MCF 10A (cell line): Measurements from ENCODE around the gene SLC12A5. TPM values are rescaled to one million over a fixed set of nuclear protein-coding genes. Genes with fewer than 3 reads are reported as not detected.
"Not testable (repeated sequence)": the region's sequence is repeated elsewhere in the genome, so short reads cannot be mapped to it uniquely, and the experiment has no call there.

Source experiments
- BruUV-seq: library from RNA; stranded (reverse); fragments of 400-500 nt; replicated peaks from 2 replicates; lab custom pipeline; 2021; lab: Mats Ljungman, UMichigan
- CTCF ChIA-PET: fragments of 300-600 bp; sonication (Branson Sonifier 250); formaldehyde crosslinking; extraction: SDS; loops from one replicate; lab custom pipeline; 2021; ENCODE audit warnings: antibody characterized with exemption, inconsistent platforms; lab: Yijun Ruan, JAX
- POLR2A ChIA-PET: fragments of 300-600, 350-650 bp; sonication (Branson Sonifier 250); formaldehyde crosslinking; extraction: SDS; loops from one replicate; lab custom pipeline; 2020; ENCODE audit warnings: antibody characterized with exemption, inconsistent platforms; lab: Yijun Ruan, JAX
- DNase-seq: peaks from one replicate; pipeline ENCODE4 v3.0.0-alpha.2; 2018; ENCODE audit not compliant: unreplicated experiment
- H3K27ac Mint-ChIP-seq: one replicate; pipeline ENCODE4 v1.8.0; 2022; ENCODE audit warnings: mild to moderate bottlenecking, low read depth, mixed read lengths; ENCODE audit not compliant: unreplicated experiment
- H3K27me3 Mint-ChIP-seq: one replicate; pipeline ENCODE4 v1.8.0; 2022; ENCODE audit warnings: mixed read lengths; ENCODE audit not compliant: insufficient read depth, unreplicated experiment
- H3K36me3 Mint-ChIP-seq: one replicate; pipeline ENCODE4 v1.8.0; 2022; ENCODE audit warnings: mild to moderate bottlenecking, moderate library complexity, mixed read lengths; ENCODE audit not compliant: insufficient read depth, unreplicated experiment
- H3K4me1 Mint-ChIP-seq: one replicate; pipeline ENCODE4 v1.8.0; 2022; ENCODE audit warnings: mixed read lengths; ENCODE audit not compliant: insufficient read depth, unreplicated experiment
- H3K4me3 Mint-ChIP-seq: one replicate; pipeline ENCODE4 v1.8.0; 2022; ENCODE audit warnings: mild to moderate bottlenecking, moderate library complexity, mixed read lengths; ENCODE audit not compliant: unreplicated experiment
- H3K9me3 Mint-ChIP-seq: one replicate; pipeline ENCODE4 v1.8.0; 2022; ENCODE audit warnings: mixed read lengths; ENCODE audit not compliant: unreplicated experiment
- intact Hi-C: fragments of 100-400 bp; cut with micrococcal nuclease; formaldehyde crosslinking; loops from 2 replicates; pipeline ENCODE4 v1.14.1; 2022
- total RNA-seq: library from RNA; stranded (reverse); gene quantifications from 2 replicates; pipeline ENCODE4 v1.2.3, GENCODE V29; 2022
- TF ChIP-seq, protein P1 (sequence below): fragments of 200-600 bp; IDR thresholded peaks from one replicate; pipeline ENCODE4 v1.8.0; 2022; ENCODE audit warnings: antibody characterized with exemption, mild to moderate bottlenecking; ENCODE audit not compliant: unreplicated experiment

The SLC12A5 gene
- total RNA-seq, 1 experiment from 2014 or later: 0.75 TPM

- H3K36me3 Mint-ChIP-seq: peaks cover 11% of the 10 kb centered on the region
- no peaks in the 10 kb centered on the region for H3K9me3 Mint-ChIP-seq
- H3K27ac Mint-ChIP-seq: peak overlapping the region; percentile 85
- peaks cover 28% of the 10 kb centered on the region for H3K4me1 Mint-ChIP-seq
- no peaks in the 10 kb centered on the region for H3K27me3 Mint-ChIP-seq
- BruUV-seq: no TSS peak
- TF ChIP-seq, protein P1, sequence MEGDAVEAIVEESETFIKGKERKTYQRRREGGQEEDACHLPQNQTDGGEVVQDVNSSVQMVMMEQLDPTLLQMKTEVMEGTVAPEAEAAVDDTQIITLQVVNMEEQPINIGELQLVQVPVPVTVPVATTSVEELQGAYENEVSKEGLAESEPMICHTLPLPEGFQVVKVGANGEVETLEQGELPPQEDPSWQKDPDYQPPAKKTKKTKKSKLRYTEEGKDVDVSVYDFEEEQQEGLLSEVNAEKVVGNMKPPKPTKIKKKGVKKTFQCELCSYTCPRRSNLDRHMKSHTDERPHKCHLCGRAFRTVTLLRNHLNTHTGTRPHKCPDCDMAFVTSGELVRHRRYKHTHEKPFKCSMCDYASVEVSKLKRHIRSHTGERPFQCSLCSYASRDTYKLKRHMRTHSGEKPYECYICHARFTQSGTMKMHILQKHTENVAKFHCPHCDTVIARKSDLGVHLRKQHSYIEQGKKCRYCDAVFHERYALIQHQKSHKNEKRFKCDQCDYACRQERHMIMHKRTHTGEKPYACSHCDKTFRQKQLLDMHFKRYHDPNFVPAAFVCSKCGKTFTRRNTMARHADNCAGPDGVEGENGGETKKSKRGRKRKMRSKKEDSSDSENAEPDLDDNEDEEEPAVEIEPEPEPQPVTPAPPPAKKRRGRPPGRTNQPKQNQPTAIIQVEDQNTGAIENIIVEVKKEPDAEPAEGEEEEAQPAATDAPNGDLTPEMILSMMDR: no peak
- ChIA-PET CTCF (interaction anchor here (0.6 to 3.9 kb wide), 11 partner anchors 15 to 310 kb away, joined by 3 to 64 read pairs (median 5); no protein-coding TSS in a partner anchor), POLR2A (interaction anchor here (0.9 to 4.6 kb wide), 21 partner anchors 11 to 752 kb away, joined by 3 to 83 read pairs (median 5); partner anchors contain the start of genes PCIF1, TP53RK, ZNF335 and ZSWIM1)
- intact Hi-C loops: loop anchor here (5.0 kb wide), 1 partner anchor 102 kb away; no protein-coding TSS in a partner anchor
- H3K4me3 Mint-ChIP-seq: peak overlapping the region; percentile 84
- DNase-seq: no peak
Measured at GRCh38 chr20:46089167-46089416, 60.1 kb downstream of the SLC12A5 start.

DNA sequence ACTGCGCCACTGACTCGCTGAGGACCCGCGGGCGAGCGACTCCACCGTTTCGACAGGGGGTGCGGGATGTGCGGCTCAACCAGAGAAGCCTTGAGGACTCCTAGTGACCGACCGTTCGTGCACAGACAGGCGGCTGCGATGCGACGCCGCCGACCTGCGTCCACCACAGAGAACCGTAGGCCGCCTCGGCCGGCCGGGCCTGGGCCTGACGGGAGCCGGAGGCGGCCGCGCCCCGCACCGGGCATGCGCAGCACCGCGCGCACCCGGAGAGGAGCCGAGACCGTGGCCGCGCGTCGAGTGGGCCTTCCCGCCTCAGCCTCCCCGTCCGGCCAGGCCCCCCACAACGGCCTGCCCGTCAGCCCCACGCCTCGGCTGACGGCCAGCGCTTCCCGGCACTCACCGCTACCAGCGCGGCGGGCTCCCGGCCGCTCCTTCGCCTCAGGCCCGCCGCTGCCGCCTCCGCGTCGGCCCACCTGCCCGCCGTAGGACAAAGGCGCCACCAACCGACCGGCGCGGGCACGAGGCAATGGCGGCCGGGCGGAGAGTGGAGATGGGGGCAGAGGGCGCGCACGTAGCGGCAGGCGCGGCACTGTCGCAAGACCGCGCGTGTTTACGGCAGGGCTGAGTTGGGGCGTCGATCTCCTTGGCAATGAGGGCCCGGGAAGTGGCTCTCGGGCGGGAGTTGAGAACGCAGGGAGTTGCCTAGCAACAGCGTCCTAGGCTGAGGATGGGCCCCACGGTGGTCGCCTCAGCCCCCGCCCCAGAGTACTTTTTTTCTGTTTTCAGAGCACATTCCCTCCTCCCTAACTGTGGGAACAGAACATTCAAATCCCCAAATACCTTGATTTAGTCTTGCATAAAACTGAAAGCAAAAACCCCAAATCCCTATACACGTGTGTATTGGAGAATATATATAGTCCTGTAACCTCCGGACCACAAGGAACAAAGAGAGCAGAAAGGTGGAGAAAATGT is 60.7 kb downstream of the SLC12A5 start, which contains the start of gene NCOA5:
NCOA5 (minus strand) TSS at position 546 of the 972 bp plus-strand sequence. CDS start 10,538 bp downstream, outside the sequence.
- H3K4me3 Mint-ChIP-seq: peak within 1 kb of the TSS; percentile 84
- POLR2A ChIA-PET: interaction anchor here (1.0 to 4.6 kb wide), 10 partner anchors 12 to 753 kb away, joined by 3 to 83 read pairs (median 5); partner anchors contain the start of genes PCIF1, TP53RK and ZNF335
- H3K36me3 Mint-ChIP-seq: peaks cover 11% of the 10 kb centered on the region

GRCh38 chr20:46091622-46092535 is 62.9 kb downstream of the SLC12A5 start:
- H3K36me3 Mint-ChIP-seq, H3K27me3 Mint-ChIP-seq, H3K4me3 Mint-ChIP-seq, BruUV-seq, POLR2A ChIA-PET, H3K4me1 Mint-ChIP-seq, DNase-seq, H3K9me3 Mint-ChIP-seq, H3K27ac Mint-ChIP-seq, intact Hi-C loops: not testable (repeated sequence)
- CTCF ChIA-PET: interaction anchor here (0.7 to 1.2 kb wide), 6 partner anchors 38 to 214 kb away, joined by 3 to 5 read pairs (median 4); no protein-coding TSS in a partner anchor

More for the DNA sequence above, 60.7 kb downstream of the SLC12A5 start, which contains the start of gene NCOA5:
- Mint-ChIP-seq H3K27ac (peak within 1 kb of the TSS; percentile 85), H3K27me3 (no peaks in the 10 kb centered on the region), H3K4me1 (peaks cover 28% of the 10 kb centered on the region), H3K9me3 (no peaks in the 10 kb centered on the region)
- TF ChIP-seq, protein P1: no peak
- peak; percentile 93 for DNase-seq
- intact Hi-C loops: loop anchor here (5.0 kb wide), 1 partner anchor 102 kb away; no protein-coding TSS in a partner anchor
- no TSS peak for BruUV-seq
- CTCF ChIA-PET: interaction anchor here (1.0 to 3.9 kb wide), 6 partner anchors 67 to 120 kb away, joined by 4 to 64 read pairs (median 16); no protein-coding TSS in a partner anchor

DNA sequence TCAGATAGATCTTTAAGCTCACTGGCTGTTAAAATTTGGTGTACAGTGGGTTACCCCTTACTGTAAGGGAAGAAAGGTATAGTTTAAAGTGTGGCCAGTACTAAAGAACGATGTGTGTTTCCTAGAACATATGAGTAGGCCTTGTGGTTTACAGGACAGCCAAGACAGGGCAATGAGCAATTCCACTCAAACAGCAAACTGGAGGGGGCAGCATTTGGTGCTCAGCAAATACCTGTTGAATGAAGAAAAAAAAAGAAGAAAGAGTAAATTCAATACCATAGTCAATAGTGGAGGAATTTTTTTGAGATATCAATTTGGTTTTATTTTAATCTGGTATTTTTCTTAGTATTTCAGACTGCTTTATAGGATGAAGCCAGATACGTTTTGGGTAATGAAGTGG is 64.5 kb downstream of the SLC12A5 start:
- Mint-ChIP-seq H3K27me3 (peaks cover 5% of the 10 kb centered on the region), H3K4me1 (no peaks in the 10 kb centered on the region), H3K27ac (no peak overlapping the region), H3K9me3 (no peaks in the 10 kb centered on the region), H3K36me3 (no peaks in the 10 kb centered on the region), H3K4me3 (no peak overlapping the region)
- intact Hi-C loops: no loop called here
- TF ChIP-seq, protein P1: no peak
- DNase-seq: no peak
- no TSS peak for BruUV-seq
- POLR2A ChIA-PET: no interaction called here
- CTCF ChIA-PET: interaction anchor here (0.6 kb wide), 1 partner anchor 683 kb away, joined by 3 read pairs; no protein-coding TSS in a partner anchor
